ENCODE measurements around the gene CDH24. TPM values are rescaled to one million over a fixed set of nuclear protein-coding genes. Genes with fewer than 3 reads are reported as not detected.

Gene CDH24
- polyA plus RNA-seq, 1 donor (not counting 4 experiments of a cell fraction or from before 2014, with no cell fraction given) = 3.9 TPM

GRCh38 chr14:23000860-23001259, 56.5 kb downstream of the CDH24 start:
- H3K4me2 ChIP-seq (ENCODE audit: control insufficient read depth, extremely low read depth, insufficient read depth, low read depth, low read length) = no peak overlapping the region

DNA sequence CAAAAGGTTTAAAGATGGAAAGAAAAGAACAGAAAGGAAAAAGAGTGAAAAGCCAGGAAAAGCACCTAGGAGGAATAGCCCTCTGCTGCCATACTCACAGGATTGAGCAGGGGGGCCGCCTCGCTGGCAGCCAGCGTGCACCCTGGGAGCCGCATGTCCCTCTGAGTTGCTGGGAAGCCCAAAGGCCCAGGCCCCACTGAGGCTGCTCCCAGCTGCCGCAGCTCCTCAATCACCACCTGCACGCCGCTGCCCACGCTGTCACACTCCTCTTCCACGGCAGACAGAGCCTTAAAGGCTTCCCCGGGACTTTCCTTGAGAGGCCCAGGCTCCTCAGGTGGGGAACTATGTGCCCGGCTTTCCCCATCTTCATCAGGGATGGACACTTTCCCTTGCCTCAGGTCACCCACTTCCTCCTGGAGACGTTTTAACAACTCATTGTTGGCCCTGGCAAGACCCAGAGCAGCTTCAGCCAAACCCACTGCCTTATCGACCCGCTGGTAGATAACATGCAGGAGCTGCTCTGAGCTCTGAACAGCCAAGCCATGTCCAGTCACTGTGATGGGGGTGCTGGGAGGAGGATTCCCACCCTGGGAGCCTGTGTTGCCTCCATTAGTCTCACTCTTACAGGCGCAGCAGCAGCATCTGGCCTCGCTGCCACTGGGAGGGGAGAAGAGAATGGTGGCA, 58.8 kb downstream of the CDH24 start:
- dilution Hi-C loops (cut with MboI; ENCODE audit: extremely low pct_ligation_motif_present, low sequenced_read_pairs) = no loop called here
- no peak for FAIRE-seq
- no peaks in the 10 kb centered on the region for H3K9me3 ChIP-seq (ENCODE audit: control insufficient read depth, low read depth, low read length)
- no peak overlapping the region for H3K9ac ChIP-seq (ENCODE audit: control insufficient read depth, extremely low read depth, insufficient read depth, low read length)
- no peak overlapping the region for H2AFZ ChIP-seq (ENCODE audit: control insufficient read depth, low read length)
- no peak overlapping the region for H3K27ac ChIP-seq (ENCODE audit: control insufficient read depth, insufficient read depth, low read length)
- no peaks in the 10 kb centered on the region for H4K20me1 ChIP-seq (ENCODE audit: control insufficient read depth, extremely low read depth, insufficient read depth, low read length)
- H3K27me3 ChIP-seq (ENCODE audit: control insufficient read depth, extremely low read depth, insufficient read depth, low read length) = no peaks in the 10 kb centered on the region
- DNase-seq (ENCODE audit: low read depth, low spot score) = no peak
- H3K4me1 ChIP-seq (ENCODE audit: control insufficient read depth, extremely low read depth, insufficient read depth, low read length) = peaks cover 6% of the 10 kb centered on the region
- TF ChIP-seq EZH2 (IDR thresholded peaks at IDR 0.05; ENCODE audit: low read length) = no peak
- TF ChIP-seq, protein P1, sequence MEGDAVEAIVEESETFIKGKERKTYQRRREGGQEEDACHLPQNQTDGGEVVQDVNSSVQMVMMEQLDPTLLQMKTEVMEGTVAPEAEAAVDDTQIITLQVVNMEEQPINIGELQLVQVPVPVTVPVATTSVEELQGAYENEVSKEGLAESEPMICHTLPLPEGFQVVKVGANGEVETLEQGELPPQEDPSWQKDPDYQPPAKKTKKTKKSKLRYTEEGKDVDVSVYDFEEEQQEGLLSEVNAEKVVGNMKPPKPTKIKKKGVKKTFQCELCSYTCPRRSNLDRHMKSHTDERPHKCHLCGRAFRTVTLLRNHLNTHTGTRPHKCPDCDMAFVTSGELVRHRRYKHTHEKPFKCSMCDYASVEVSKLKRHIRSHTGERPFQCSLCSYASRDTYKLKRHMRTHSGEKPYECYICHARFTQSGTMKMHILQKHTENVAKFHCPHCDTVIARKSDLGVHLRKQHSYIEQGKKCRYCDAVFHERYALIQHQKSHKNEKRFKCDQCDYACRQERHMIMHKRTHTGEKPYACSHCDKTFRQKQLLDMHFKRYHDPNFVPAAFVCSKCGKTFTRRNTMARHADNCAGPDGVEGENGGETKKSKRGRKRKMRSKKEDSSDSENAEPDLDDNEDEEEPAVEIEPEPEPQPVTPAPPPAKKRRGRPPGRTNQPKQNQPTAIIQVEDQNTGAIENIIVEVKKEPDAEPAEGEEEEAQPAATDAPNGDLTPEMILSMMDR (optimal IDR thresholded peaks at IDR 0.05 in 1 of 3, IDR thresholded peaks at IDR 0.05 in 1 of 3, conservative IDR thresholded peaks at IDR 0.05 in 1 of 3; ENCODE audit: extremely low read depth in 1 of 3, insufficient read depth in 2 of 3, low read length in 3 of 3) = no peak
- peaks cover 3 to 4% of the 10 kb centered on the region in 2 experiments for H3K36me3 ChIP-seq (ENCODE audit: control insufficient read depth in 2 of 2, extremely low read depth in 1 of 2, insufficient read depth in 2 of 2, low read length in 2 of 2)
- no peaks in the 10 kb centered on the region for H3K9me1 ChIP-seq (ENCODE audit: control insufficient read depth, extremely low read depth, insufficient read depth, low read length)
- H3K4me2 ChIP-seq (ENCODE audit: control insufficient read depth, extremely low read depth, insufficient read depth, low read depth, low read length) = no peak overlapping the region
- H3K4me3 ChIP-seq (ENCODE audit: control insufficient read depth in 2 of 3, extremely low read depth in 1 of 3, insufficient read depth in 2 of 3, low read depth in 1 of 3, low read length in 3 of 3) = no peak overlapping the region
- H3K79me2 ChIP-seq (ENCODE audit: control insufficient read depth, insufficient read depth, low read length) = no peaks in the 10 kb centered on the region

More at GRCh38 chr14:23000860-23001259, 56.5 kb downstream of the CDH24 start:
- Histone ChIP-seq H3K9me1 (ENCODE audit: control insufficient read depth, extremely low read depth, insufficient read depth, low read length) (no peaks in the 10 kb centered on the region), H2AFZ (ENCODE audit: control insufficient read depth, low read length) (no peak overlapping the region), H3K4me1 (ENCODE audit: control insufficient read depth, extremely low read depth, insufficient read depth, low read length) (no peaks in the 10 kb centered on the region), H3K36me3 (ENCODE audit: control insufficient read depth in 2 of 2, extremely low read depth in 1 of 2, insufficient read depth in 2 of 2, low read length in 2 of 2) (peaks cover 0 to 2% of the 10 kb centered on the region in 2 experiments), H4K20me1 (ENCODE audit: control insufficient read depth, extremely low read depth, insufficient read depth, low read length) (no peaks in the 10 kb centered on the region), H3K9ac (ENCODE audit: control insufficient read depth, extremely low read depth, insufficient read depth, low read length) (no peak overlapping the region), H3K9me3 (ENCODE audit: control insufficient read depth, low read depth, low read length) (no peaks in the 10 kb centered on the region), H3K79me2 (ENCODE audit: control insufficient read depth, insufficient read depth, low read length) (no peaks in the 10 kb centered on the region), H3K4me3 (ENCODE audit: control insufficient read depth in 2 of 3, extremely low read depth in 1 of 3, insufficient read depth in 2 of 3, low read depth in 1 of 3, low read length in 3 of 3) (no peak overlapping the region), H3K27ac (ENCODE audit: control insufficient read depth, insufficient read depth, low read length) (no peak overlapping the region), H3K27me3 (ENCODE audit: control insufficient read depth, extremely low read depth, insufficient read depth, low read length) (no peaks in the 10 kb centered on the region)
- DNase-seq (ENCODE audit: low read depth, low spot score) = no peak
- dilution Hi-C loops (cut with MboI; ENCODE audit: extremely low pct_ligation_motif_present, low sequenced_read_pairs) = no loop called here
- no peak for FAIRE-seq
- TF ChIP-seq EZH2 (IDR thresholded peaks at IDR 0.05; ENCODE audit: low read length) = no peak
- TF ChIP-seq, protein P1 (optimal IDR thresholded peaks at IDR 0.05 in 1 of 3, IDR thresholded peaks at IDR 0.05 in 1 of 3, conservative IDR thresholded peaks at IDR 0.05 in 1 of 3; ENCODE audit: extremely low read depth in 1 of 3, insufficient read depth in 2 of 3, low read length in 3 of 3) = no peak
